COLO668 (cell line): ENCODE measurements around the gene PYGM.

Experiments
- DNase-seq: peaks from one replicate; lab custom pipeline; 2025; ENCODE audit not compliant: unreplicated experiment; lab: John Stamatoyannopoulos, UW

Gene PYGM

DNA sequence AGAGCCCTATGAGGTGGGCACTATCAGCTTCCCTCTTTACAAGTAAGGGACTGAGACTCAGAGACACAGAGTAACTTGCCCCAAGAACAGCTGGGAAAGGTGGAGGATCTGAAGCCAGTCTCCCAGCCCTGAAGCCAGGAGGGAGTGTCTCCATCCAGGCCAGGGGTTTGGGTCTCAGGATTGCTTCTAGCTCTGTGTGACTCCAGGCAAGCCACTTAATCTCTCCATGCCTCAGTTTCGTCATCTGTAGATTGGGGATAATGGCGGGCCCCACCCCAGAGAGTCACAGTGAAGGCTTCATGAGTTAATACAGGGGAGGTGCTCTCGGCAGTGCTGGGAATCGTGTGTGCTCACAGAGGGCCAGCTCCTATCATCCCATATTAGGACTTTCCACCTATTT, 32.7 kb upstream of the PYGM start:
- no peak for DNase-seq

DNA sequence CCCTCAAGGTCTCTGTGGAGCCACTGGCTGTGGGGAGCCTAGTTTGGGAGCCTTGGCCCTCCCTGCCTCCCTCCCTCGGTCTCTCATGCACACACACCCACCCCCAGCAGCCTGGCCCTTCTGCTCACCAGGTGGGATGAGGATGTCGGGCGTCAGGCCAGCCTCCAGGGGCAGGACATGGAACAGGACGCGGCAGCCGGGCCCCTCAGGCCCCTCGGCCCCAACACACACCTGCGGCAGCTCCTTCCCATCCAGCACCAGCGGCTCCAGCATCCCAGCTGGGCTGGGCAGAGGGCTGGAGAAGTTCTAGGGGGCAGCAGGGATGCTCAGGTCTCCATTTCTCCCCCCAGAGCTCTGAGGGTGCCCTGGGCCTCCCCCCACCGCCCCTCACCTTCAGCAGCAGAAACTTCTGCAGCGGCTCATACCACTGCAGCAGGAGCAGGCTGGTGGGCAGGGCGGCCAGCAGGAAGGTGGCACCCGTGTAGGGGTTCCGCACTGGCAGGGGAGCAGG, 32.1 kb upstream of the PYGM start:
- no peak for DNase-seq

DNA sequence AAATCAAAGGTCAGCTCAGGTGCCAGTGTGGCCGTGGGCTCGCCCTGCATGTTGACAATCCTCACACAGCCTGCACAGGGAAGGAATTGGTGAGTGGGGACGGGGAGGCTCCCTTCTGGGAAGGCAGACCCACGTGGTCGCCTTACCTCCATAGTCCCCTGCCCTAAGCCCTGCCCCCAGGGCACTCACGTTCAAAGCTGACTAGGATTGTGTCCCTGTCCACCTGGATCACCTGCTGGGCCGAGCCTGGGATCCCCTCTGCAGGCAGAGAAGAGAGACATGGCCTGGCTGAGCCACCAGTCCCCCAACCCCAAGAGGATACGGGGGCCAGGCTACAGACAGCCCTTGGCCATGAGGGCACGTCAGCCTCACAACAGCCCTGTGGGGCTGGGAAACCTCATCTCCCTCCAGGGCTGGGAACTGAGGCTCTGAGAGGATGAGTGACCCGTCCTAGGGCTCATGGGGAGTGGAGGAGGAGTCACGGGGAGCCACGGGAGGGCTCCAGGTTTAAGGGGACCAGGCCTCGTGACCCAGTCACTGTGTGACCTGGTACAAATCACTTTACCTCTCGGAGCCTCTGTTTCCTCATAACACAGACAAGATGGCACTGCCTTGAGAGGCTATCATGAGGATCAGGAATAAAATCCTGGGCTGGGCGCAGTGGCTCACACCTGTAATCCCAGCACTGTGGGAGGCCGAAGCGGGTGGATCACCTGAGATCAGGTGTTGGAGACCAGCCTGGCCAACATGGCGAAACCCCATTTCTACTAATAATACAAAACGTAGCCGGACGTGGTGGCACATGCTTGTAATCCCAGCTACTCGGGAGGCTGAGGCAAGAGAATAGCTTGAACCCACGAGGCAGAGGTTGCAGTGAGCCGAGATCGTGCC, 30.7 kb upstream of the PYGM start:
- no peak for DNase-seq

DNA sequence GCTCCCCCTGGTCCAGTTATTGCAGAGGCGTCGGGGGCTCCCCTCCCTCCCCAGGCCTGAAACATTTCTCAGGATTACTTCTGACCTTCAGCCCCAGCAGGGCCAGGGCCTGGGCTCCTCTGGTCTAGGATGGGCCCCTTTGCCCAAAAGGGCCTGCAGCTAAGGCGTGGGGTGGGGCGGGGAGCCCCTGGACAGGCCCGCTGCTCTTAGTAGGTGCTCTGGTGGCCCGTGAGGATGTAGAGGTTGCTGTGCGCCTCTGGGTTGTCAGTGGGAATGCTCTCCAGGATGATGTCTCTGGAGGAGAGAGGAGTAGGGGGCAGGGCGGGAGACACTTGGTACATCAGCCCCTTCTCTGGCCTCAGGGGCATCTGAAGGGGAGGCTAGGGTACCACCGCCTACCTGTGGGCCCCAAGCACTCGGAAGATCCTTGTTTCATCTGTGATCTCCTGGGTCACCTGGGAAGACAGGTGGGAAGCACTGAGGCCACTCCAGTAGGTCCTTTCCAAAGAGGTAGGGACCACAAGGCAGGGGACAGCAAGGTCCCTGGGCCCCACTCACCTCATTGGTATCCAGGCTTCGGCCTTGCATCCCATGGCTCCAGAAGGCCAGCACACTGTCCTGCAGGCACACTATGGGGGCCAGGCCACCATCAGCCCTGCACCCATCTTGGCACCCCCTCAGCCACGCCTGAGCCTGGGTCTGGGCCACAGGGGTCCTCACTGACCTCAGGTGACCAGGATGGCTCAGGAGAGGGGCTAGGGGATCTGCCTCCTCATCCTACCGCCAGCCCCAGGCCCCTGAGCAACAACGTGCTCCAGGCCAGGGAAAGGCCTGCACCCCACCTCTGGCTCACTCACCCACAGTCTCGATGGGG, 29.8 kb upstream of the PYGM start:
- no peak for DNase-seq

DNA sequence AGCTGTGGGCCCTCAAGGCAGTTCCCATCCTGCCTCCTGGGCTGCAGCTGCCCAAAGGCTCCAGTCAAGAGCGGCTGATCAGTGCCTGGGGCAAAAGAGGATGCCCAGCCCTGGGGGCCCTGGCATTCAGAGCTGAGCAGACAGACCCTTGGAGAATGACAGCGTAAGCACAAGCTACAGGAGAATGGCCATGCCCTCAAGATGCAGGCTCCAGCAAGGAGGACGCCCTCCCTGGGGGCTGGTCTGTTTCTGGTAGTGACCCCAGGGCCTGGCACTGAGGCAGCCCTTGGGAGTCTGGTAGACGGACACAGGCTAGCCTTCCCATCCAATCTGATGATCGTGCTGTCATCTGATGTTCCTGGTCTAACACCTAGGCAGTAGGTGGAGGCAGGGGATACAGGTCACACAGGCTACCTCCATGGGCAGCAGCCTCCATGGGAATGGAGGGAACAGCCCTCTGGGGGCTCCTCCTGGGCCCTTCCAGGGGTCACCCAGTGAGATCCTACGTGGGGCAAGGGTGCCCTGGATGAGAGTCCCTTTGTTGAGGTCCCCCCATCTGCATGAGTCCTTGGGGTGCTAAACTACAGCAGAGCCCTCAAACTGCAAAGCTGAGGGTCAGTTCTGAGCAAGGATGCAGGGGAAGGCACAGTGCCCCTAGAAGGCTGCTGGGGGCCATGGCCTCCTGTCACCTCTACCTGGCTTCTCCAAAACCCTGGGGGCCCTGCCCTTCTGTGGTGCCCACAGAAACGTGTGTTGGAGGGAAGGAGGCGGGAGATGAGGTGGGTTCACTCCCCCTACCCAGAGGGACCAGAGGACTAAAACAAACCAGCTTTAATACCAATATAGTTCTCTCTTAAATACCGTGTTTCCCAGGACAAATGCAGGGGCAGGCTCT, 28.8 kb upstream of the PYGM start:
- DNase-seq = no peak

DNA sequence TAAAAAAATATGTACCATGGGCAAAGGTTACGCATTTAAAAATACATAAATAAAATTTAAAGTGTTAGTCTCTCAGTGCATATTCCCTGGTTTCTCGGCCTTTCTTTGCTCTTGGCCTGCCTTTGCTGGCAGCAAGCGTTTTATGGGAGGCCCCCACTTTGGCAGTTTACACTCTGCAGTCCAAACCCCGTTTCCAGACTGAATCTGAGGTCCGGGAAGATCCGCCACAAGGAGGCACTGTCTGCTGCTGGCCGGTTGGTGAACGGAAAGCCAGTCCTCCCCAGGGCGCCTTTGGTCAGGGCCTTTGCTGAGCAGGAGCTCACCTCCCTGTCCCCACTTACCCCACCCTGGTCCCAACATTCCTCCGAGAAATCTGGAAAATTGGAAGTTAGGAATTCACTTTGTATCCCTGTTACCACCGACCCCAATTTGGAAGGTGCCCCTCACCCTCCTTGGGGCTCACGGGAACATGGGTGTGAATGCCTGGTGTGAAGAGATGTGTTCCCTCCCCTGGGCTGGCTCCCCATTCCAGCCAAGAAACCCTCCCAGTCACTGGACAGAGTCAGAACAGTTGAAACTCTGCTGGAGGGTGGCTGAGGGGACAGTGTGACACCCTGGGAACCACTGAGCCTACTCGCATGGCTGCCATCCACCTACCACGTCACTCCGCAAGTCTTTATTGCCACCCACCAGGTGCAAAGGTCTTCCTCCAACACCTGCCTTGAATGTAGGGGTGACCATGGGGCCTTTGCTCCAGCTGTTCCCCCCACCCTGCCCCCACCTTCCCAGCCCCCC, 27.9 kb upstream of the PYGM start:
- peak; percentile 50 for DNase-seq

DNA sequence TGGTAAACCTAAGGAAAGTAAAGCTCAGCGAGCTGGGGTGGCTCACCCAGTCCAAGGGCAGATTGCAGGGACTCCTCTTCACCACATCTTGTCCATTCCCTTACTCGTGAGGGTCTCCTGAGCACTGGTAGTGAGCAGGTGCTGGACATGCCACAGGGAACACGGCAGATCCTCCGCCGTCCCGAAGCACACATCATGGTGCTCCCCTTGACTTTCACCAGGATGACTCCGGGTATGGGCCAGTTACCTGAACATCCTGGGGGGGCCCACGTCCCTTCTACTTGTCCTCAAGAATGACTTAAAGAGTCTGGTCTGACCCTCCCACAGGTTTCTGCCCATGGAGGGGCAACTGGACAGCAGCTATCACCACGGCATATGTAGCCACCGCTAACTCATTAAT, 26.5 kb upstream of the PYGM start:
- DNase-seq = no peak

DNA sequence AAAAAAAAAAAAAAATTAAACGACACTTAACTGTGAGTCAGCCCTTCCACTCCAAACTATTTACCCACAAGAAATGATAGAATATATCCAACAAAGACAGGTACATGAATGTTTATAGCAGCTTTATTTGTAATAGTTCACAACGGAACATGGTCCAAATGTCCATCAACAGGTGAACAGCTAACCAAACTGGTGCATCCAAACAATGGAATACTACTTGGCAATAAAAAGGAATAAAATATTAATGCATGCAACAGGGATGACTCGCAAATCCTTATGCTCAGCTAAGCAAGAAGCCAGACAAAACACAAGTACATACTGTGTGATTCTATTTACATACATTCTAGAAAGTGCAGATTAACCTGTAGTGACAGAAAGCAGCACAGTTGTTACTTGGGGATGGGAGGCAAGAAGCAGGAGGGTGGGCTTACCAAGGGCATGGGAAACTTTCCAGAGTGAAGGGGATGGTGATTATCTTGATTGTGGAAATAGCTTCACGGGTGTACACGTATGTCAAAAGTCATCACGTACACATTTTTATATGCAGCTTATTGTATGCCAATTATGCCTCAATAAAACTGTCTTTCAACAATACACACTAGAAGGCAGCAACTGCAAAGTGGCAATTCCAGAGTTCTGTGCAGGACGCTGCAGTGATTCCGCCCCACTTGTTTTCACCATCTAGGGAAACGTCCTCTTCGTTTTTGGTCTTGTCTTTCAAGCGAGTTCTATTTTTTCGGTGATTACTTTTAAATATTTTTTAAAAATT, 25.2 kb upstream of the PYGM start:
- no peak for DNase-seq

DNA sequence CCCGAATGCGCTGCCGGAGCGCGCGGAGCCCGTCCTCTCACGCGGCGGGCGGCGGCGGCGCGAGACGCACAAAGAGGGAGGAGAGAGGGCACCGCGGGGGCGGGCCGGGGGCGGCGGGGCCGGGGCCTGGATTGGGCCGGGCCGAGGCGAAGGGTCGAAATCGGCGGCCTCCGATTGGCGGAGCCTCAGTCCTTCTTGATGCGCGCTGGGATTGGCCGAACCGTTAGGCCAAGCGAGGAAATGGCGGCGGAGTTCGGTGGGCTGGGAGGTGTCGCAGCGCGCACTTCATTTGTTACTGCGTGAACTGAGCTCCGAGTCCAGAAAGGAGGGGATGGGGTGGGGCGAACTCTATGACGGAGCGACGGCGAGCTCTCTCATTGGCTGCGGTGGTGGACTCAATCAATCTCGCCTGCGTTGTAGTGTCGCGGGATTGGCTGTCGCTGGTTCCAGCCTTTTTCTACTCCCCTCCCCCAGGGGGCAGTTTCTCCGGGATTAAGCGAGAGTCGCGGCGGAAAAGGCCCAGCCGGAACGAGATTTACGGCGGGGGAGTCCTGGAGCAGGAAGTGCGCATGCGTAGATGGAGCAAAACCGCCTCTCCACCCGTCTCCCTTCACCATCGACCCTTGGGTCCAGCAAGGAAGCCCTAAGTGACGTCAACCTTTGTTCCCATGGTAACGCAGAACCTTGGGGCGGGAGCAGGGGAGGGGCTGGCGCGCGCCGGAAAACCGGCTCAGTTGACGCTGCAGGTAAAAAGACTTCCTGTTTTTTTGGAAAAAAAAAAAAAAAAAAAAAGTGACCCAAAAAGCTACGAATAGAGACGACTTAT, 18.9 kb upstream of the PYGM start, which contains the start of gene SF1:
SF1 (minus strand) TSS at position 70 of the 826 bp plus-strand sequence. CDS start 150 bp downstream, outside the sequence.
- DNase-seq = peak; percentile 98

DNA sequence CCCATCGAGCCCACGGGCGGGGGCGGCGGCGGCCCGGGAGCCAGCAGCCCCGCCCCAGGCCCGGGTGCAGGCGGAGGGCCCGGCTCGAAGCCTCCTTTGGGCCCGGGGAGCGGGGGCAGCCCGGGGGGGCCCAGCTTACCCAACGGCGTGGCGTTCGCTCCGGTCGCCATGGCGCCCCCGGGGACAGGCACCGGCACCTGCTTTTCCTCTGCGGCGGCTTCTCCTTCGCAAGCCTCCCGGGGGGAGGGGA, 18.4 kb upstream of the PYGM start:
- no peak for DNase-seq

DNA sequence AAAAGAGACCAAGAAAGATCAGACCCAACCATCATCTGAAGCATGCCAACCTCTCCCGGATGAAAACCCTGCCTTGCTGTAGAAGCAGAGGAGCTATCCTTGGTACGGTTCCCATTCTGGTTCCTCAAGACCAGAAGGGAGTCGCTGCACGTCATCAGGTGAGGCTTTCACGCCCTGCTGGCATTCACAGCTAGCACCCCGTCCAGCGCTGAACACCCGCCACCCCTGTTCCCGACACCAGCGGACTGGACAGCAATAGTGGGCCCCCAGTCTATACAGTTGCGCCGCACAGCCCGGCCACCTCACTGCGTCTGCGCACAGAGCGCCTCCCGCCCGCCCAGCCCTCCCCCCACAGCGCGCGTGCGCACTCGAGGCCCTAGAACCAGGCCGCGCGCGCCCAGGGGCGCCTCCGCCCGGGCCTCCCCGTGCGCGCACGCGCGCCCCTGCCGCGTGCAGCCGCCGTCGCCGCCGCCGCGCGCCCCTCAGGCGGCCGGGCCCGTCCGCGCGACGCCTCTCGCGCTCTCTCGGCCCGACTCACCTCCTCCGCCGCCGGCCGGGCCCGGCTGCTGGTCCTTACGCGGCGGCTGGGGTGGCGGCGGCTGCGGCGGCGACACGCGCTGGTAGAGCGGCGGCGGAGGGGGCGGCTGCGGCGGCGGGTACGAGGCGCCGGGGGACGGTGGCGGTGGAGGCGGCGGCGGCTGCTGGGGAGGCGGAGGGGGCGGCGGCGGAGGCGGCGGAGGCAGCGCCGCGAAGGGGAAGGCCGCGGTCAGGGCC, 17.9 kb upstream of the PYGM start:
- DNase-seq = peak; percentile 96

DNA sequence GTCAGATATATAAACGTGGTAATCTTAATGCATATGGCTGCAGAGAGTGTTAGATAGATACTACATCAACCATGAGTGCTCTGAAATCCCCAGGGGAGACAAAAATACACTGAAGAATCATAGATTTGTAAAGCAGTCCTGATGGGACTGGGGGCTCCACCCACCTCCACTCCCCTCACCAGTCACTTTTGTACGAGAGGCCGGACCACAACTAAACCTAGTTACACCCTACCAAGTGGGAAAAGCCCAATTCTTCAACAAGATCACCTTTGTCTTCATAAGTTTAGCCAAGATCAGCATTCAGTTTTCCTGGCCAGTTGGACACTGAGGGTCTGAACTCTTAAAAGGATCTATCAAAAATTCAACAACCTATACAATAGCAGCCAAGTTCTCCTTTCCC, 17.1 kb upstream of the PYGM start:
- no peak for DNase-seq

DNA sequence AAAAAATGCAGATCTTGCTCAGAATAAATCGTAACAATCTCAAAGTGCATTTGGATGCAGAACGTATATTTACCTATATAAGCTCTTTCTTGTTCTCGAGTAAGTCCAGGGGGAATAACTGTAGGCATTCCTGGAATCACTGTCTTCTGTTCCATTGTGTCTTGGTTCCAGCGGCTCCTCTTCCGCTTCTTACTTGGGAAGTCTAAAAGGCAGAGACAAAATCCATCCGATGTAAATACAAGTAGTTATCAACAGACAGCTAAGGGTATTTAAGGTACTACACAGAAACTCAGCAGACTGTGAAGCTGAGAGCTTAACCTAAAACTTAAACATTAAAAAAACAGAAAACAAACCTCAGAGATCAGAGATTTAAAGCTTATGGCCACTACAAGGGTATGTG, 16.7 kb upstream of the PYGM start:
- DNase-seq = no peak

DNA sequence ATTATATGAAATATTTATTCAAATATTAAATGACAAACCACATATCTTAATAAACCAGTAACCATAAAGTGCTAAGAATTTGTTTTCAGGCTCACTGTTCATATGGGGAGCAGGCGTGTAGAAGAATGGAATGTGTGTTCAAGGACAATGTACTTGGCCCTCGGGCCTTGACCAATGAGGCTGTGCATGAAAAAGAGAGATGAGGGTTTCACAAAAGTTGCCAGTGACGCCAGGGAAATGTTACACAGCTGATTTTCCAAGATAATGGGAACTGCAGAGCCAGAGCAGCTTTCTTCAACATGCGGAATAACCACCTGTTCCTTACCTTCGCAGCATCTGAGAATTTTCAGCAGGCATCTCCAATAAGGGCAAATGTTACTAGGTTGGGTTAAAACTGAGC, 14.4 kb upstream of the PYGM start:
- DNase-seq = no peak

DNA sequence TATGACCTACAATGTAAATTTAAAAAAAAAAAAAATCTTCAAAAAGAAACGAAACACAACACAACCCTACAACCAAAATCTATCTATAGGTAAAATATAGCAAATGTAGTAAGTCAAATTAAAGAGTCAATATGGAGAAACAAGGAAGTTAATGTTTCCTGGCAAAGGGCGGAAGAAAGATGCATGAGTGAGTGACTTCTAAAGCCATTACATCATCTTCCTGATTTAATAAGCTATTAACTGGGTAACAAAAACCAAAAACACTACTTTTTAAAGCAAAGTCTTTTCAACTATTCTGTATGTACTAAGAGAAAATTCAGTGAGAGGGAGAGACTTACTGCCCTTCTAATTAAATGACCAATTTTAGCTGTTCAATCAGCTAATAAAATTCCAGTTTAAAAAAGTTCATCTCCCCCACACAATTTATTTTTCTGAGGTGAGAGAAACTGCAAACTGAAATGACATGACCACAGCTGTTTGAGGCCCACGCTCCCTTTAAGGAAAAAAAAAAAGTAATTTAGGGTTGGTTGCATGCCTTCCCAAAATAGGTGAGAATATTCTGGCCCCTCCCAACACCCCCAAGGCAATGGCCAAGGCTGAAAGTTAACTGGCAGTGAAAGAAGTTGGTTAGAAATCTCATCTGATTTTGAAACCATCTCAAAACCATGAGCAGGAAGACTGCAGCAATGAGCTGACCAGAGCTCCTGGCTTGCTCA, 12.7 kb upstream of the PYGM start:
- no peak for DNase-seq

DNA sequence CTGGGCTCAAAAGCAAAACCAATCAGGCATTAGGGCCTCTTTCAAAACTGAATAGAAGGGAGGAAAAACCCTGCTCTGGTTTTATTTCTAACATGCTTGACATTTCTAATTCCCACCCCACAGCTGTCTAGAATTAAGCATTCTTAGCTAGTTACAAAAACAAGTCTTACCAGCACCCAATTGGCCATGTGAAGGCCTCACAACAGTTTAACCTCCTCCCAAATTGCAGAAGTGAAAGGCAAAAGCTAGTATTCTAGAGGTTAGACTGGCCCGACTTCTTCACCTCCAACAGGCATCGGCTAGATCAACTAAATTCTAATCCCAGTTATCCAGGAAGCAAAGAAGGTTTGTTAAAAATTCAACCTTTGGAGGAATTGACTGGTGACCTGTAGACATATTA, 12.1 kb upstream of the PYGM start:
- DNase-seq = no peak

DNA sequence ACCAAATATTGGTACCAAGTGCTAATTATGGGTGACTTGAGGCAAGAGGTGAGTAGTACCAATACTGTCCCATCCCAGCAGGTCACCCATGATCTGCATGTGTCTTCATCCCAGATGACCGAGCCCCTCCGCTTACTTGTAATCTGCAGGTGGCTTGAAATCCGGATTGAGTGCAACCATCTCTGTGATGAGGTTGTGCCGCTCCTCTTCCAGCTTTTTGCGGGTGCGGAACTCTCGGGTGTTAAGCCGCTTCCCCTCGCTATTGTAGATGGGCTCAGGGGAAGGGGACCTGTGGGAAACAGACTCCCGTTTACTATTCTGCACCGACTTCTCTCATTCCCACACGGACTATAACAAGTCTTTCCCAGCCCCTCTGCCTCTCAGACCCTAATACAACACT, 10.3 kb upstream of the PYGM start:
- DNase-seq = no peak
